H1 (cell line): ENCODE measurements around the gene CITED4. TPM values are rescaled to one million over a fixed set of nuclear protein-coding genes. Genes with fewer than 3 reads are reported as not detected.

ENCODE experiments used
- CTCF ChIA-PET: fragments of 300-600 bp; sonication (Branson Sonifier 250); formaldehyde crosslinking; loops from one replicate; lab custom pipeline; 2021; ENCODE audit not compliant: partially characterized antibody; lab: Charles Lee
- POLR2A ChIA-PET: fragments of 300-600 bp; sonication (Branson Sonifier 250); formaldehyde crosslinking; loops from one replicate; lab custom pipeline; 2021; ENCODE audit warnings: inconsistent platforms; ENCODE audit not compliant: partially characterized antibody; lab: Charles Lee
- DNase-seq, 2 experiments: peaks; one replicate each; pipeline versions ENCODE4 v3.0.0 to v3.0.0-alpha.2; 2010 to 2022; ENCODE audit warnings: low spot score in 2 of 2, low read depth in 1 of 2, mixed read lengths in 1 of 2
- FAIRE-seq: peaks from 2 replicates; lab custom pipeline; 2011; peaks lifted over from hg19 to GRCh38; lab: Jason Lieb, UNC
- H2AFZ ChIP-seq: 2 replicates; pipeline ENCODE4 v1.8.1; 2012; ENCODE audit warnings: low read length, inconsistent platforms
- H2AK5ac ChIP-seq: 2 replicates; pipeline ENCODE4 v1.6.1; 2013; ENCODE audit warnings: low read depth, low read length
- H2BK120ac ChIP-seq: replicated peaks from 2 replicates; pipeline ENCODE3; 2013; ENCODE audit warnings: low read depth, low read length, inconsistent platforms
- H2BK12ac ChIP-seq: 2 replicates; pipeline ENCODE4 v1.6.1; 2013; ENCODE audit warnings: low read depth, low read length
- H2BK15ac ChIP-seq: 2 replicates; pipeline ENCODE4 v1.6.1; 2013; ENCODE audit warnings: low read length
- H2BK20ac ChIP-seq: 2 replicates; pipeline ENCODE4 v1.6.1; 2013; ENCODE audit warnings: low read length
- H2BK5ac ChIP-seq: 2 replicates; pipeline ENCODE4 v1.6.1; 2013; ENCODE audit warnings: low read depth, low read length
- H3K14ac ChIP-seq: 2 replicates; pipeline ENCODE4 v1.6.1; 2013; ENCODE audit warnings: inconsistent platforms; ENCODE audit not compliant: insufficient read length
- H3K18ac ChIP-seq: 2 replicates; pipeline ENCODE4 v1.6.1; 2013; ENCODE audit warnings: low read length; ENCODE audit errors: extremely low read depth
- H3K23ac ChIP-seq: 2 replicates; pipeline ENCODE4 v1.6.1; 2013; ENCODE audit warnings: inconsistent platforms; ENCODE audit not compliant: insufficient read length
- H3K23me2 ChIP-seq: 2 replicates; pipeline ENCODE4 v1.6.1; 2013; ENCODE audit warnings: low read depth, low read length
- H3K27ac ChIP-seq: 2 replicates; pipeline ENCODE4 v1.6.1; 2011; ENCODE audit warnings: low read depth, low read length, inconsistent platforms
- H3K27me3 ChIP-seq, 4 experiments: replicated peaks in 1 of 4; 1 replicate in 1 of 4; 2 replicates in 3 of 4; pipeline versions ENCODE4 v1.6.1 to v1.8.1; 2011 to 2013; ENCODE audit warnings: low read length in 3 of 4, mild to moderate bottlenecking in 3 of 4, inconsistent platforms in 2 of 4, mixed read lengths in 2 of 4, moderate library complexity in 1 of 4; ENCODE audit not compliant: control insufficient read depth in 3 of 4, insufficient read depth in 3 of 4; ENCODE audit errors: extremely low read depth in 1 of 4
- H3K36me3 ChIP-seq, 4 experiments: 2 replicates each; pipeline versions ENCODE4 v1.6.1 to v1.8.1; 2011 to 2013; ENCODE audit warnings: mild to moderate bottlenecking in 4 of 4, low read length in 3 of 4, moderate library complexity in 2 of 4, control low read depth in 1 of 4, inconsistent platforms in 1 of 4; ENCODE audit not compliant: insufficient read depth in 4 of 4, control insufficient read depth in 2 of 4
- H3K4ac ChIP-seq: replicated peaks from 2 replicates; pipeline ENCODE3; 2013; ENCODE audit warnings: low read length, low read depth, mixed read lengths, inconsistent platforms; ENCODE audit not compliant: insufficient read length
- H3K4me1 ChIP-seq, 4 experiments: replicated peaks in 1 of 4; 1 replicate in 1 of 4; 2 replicates in 3 of 4; pipeline versions ENCODE4 v1.6.1 to v1.8.1; 2011 to 2013; ENCODE audit warnings: low read length in 3 of 4, inconsistent platforms in 2 of 4, mixed read lengths in 1 of 4; ENCODE audit not compliant: insufficient read depth in 4 of 4, control insufficient read depth in 3 of 4
- H3K4me2 ChIP-seq, 2 experiments: 2 replicates each; pipeline versions ENCODE4 v1.6.1 to v1.8.1; 2011 to 2013; ENCODE audit warnings: low read depth in 2 of 2, low read length in 2 of 2, control low read depth in 1 of 2, inconsistent platforms in 1 of 2, mild to moderate bottlenecking in 1 of 2; ENCODE audit not compliant: insufficient read depth in 1 of 2
- H3K4me3 ChIP-seq, 4 experiments: fragments of 200-600, 300-600 bp in 1 of 4; sonication (generic), shearing (Covaris generic), sonication (Bioruptor Twin) in 1 of 4; 2 replicates each; pipeline versions ENCODE4 v1.5.1 to v1.8.1; 2011 to 2016; ENCODE audit warnings: low read length in 4 of 4, low read depth in 3 of 4, control low read depth in 2 of 4, inconsistent platforms in 2 of 4, mild to moderate bottlenecking in 2 of 4, mixed read lengths in 1 of 4, moderate library complexity in 1 of 4; ENCODE audit not compliant: insufficient read depth in 2 of 4; ENCODE audit errors: extremely low read depth in 1 of 4
- H3K56ac ChIP-seq: replicated peaks from 2 replicates; pipeline ENCODE3; 2013; ENCODE audit warnings: low read depth, mild to moderate bottlenecking, mixed read lengths, low read length, inconsistent platforms; ENCODE audit not compliant: insufficient read length
- H3K79me1 ChIP-seq: 2 replicates; pipeline ENCODE4 v1.6.1; 2013; ENCODE audit warnings: low read depth, low read length, control low read depth
- H3K79me2 ChIP-seq, 2 experiments: 2 replicates each; pipeline versions ENCODE4 v1.6.1 to v1.8.1; 2012 to 2013; ENCODE audit warnings: low read length in 2 of 2, mild to moderate bottlenecking in 2 of 2, inconsistent platforms in 1 of 2; ENCODE audit not compliant: insufficient read depth in 2 of 2, control insufficient read depth in 1 of 2
- H3K9ac ChIP-seq, 4 experiments: replicated peaks in 1 of 4; 1 replicate in 1 of 4; 2 replicates in 3 of 4; pipeline versions ENCODE4 v1.6.1 to v1.8.1; 2011 to 2013; ENCODE audit warnings: low read depth in 3 of 4, low read length in 3 of 4, control low read depth in 2 of 4, mild to moderate bottlenecking in 2 of 4, moderate library complexity in 2 of 4, inconsistent platforms in 1 of 4; ENCODE audit errors: extremely low read depth in 1 of 4
- H3K9me3 ChIP-seq, 2 experiments: 2 replicates each; pipeline versions ENCODE4 v1.6.1 to v1.8.1; 2012 to 2013; ENCODE audit warnings: mild to moderate bottlenecking in 2 of 2, moderate library complexity in 2 of 2, control low read depth in 1 of 2, inconsistent platforms in 1 of 2, low read depth in 1 of 2, low read length in 1 of 2, mixed read lengths in 1 of 2; ENCODE audit not compliant: insufficient read depth in 2 of 2
- H4K20me1 ChIP-seq, 2 experiments: replicated peaks in 1 of 2; 2 replicates each; pipeline versions ENCODE3 to v1.8.1; 2011 to 2013; ENCODE audit warnings: inconsistent platforms in 2 of 2, low read length in 2 of 2, mild to moderate bottlenecking in 1 of 2; ENCODE audit not compliant: insufficient read depth in 2 of 2, control insufficient read depth in 1 of 2
- H4K5ac ChIP-seq: 2 replicates; pipeline ENCODE4 v1.6.1; 2013; ENCODE audit warnings: low read length, low read depth, mixed read lengths, inconsistent platforms; ENCODE audit not compliant: insufficient read length
- H4K8ac ChIP-seq: 2 replicates; pipeline ENCODE4 v1.8.0; 2013; ENCODE audit warnings: mild to moderate bottlenecking, moderate library complexity, low read length, inconsistent platforms; ENCODE audit not compliant: insufficient read depth; ENCODE audit errors: extremely low read depth
- H4K91ac ChIP-seq: replicated peaks from 2 replicates; pipeline ENCODE3; 2013; ENCODE audit warnings: low read length, mixed read lengths, inconsistent platforms; ENCODE audit not compliant: insufficient read length
- ATF3 ChIP-seq: IDR thresholded peaks from 2 replicates; pipeline ENCODE4 v1.6.1; 2011; ENCODE audit warnings: low read depth, mild to moderate bottlenecking, low read length; ENCODE audit not compliant: insufficient read depth
- CBX8 ChIP-seq: fragments of 300-800, 300-1000 bp; sonication (generic); IDR thresholded peaks from 2 replicates; pipeline ENCODE4 v1.7.1; 2016; ENCODE audit warnings: low read depth, low read length, borderline replicate concordance
- EGR1 ChIP-seq: IDR thresholded peaks from 2 replicates; pipeline ENCODE4 v1.6.1; 2011; ENCODE audit warnings: low read depth, low read length, borderline replicate concordance
- GABPA ChIP-seq: IDR thresholded peaks from 2 replicates; pipeline ENCODE4 v1.6.1; 2011; ENCODE audit warnings: mild to moderate bottlenecking, low read length, moderate library complexity, borderline replicate concordance; ENCODE audit not compliant: insufficient read depth
- GTF2F1 ChIP-seq: IDR thresholded peaks from 2 replicates; pipeline ENCODE4 v1.6.1; 2012; ENCODE audit warnings: low read depth, low read length, improper control_type of control experiment, borderline replicate concordance
- KDM5A ChIP-seq: fragments of 200-600 bp; IDR thresholded peaks from 2 replicates; pipeline ENCODE4 v1.7.1; 2012; ENCODE audit warnings: mild to moderate bottlenecking, low read length, inconsistent platforms, mixed read lengths
- NRF1 ChIP-seq: IDR thresholded peaks from 2 replicates; pipeline ENCODE4 v1.6.1; 2011; ENCODE audit warnings: mild to moderate bottlenecking, low read depth, low read length, improper control_type of control experiment
- RXRA ChIP-seq: IDR thresholded peaks from 2 replicates; pipeline ENCODE4 v1.6.1; 2011; ENCODE audit warnings: low read depth, mild to moderate bottlenecking, low read length, moderate library complexity; ENCODE audit not compliant: insufficient read depth
- SAP30 ChIP-seq: fragments of 300-600 bp; sonication (generic); IDR thresholded peaks from 2 replicates; pipeline ENCODE4 v1.7.1; 2012; ENCODE audit warnings: low read length, moderate library complexity, mild to moderate bottlenecking, inconsistent platforms; ENCODE audit not compliant: insufficient read depth, insufficient replicate concordance
- TAF7 ChIP-seq: optimal IDR thresholded peaks from 2 replicates; pipeline ENCODE3; 2011; ENCODE audit warnings: low read depth, mild to moderate bottlenecking, inconsistent platforms, low read length, moderate library complexity, borderline replicate concordance
- TBP ChIP-seq: IDR thresholded peaks from 2 replicates; pipeline ENCODE4 v1.6.1; 2011; ENCODE audit warnings: low read depth, low read length, improper control_type of control experiment
- WGBS, 2 experiments: shearing (Covaris generic) in 1 of 2; methylation state at CpG; one replicate each; pipeline versions ENCODE4 v1.1.6 to v1.1.7; 2013 to 2015; ENCODE audit warnings: low lambda C conversion rate in 2 of 2, mixed read lengths in 2 of 2, inconsistent platforms in 1 of 2, low coverage in 1 of 2, missing lambda C conversion rate in 1 of 2; ENCODE audit not compliant: insufficient replicate concordance in 2 of 2, insufficient coverage in 1 of 2, insufficient read length in 1 of 2; ENCODE audit errors: extremely low coverage in 1 of 2, missing lambda C conversion rate in 1 of 2; 5-methylcytosine and 5-hydroxymethylcytosine counted together
- polyA plus RNA-seq, 7 experiments: library from polyadenylated mRNA; depleted of rRNA in 3 of 7; stranded (reverse) in 5 of 7; unstranded in 2 of 7; fragments of >200 nt in 5 of 7; fragments of 200-250 nt in 2 of 7; gene quantifications; 1 replicate in 5 of 7; 2 replicates in 1 of 7; 4 replicates in 1 of 7; pipeline versions ENCODE4 v1.2.1 to v1.2.3, GENCODE V29; 2011 to 2013; ENCODE audit warnings: missing spikeins in 2 of 7, mixed read lengths in 2 of 7
- total RNA-seq: library from RNA; stranded (reverse); fragmentation: NEBNext Ultra II Directional; extraction: Animal tissue kit (Norgen Biotek cat#: 25700); gene quantifications from 2 replicates; pipeline ENCODE4 v1.2.1, GENCODE V29; 2021

CITED4 gene
- total and polyA plus RNA-seq, 2 of the 8 experiments (the other 6 are each of a cell fraction or from before 2014, with no cell fraction given): 5.4 to 16.3 TPM

- no peak overlapping the region for H3K9ac ChIP-seq
- POLR2A ChIA-PET: no interaction called here
- no peak for TF ChIP-seq GABPA
- TF ChIP-seq TAF7: no peak
- TF ChIP-seq EGR1: no peak
- no peak for TF ChIP-seq CBX8
- no peak for TF ChIP-seq KDM5A
- TF ChIP-seq GTF2F1: no peak
- TF ChIP-seq RXRA: no peak
- TF ChIP-seq ATF3: no peak
- no peak for TF ChIP-seq SAP30
- TF ChIP-seq TBP: no peak
- no peak for TF ChIP-seq NRF1
Measured at GRCh38 chr1:40879482-40880175, 17.5 kb upstream of the CITED4 start.

More at GRCh38 chr1:40879482-40880175, 17.5 kb upstream of the CITED4 start:
- CTCF ChIA-PET: interaction anchor here (0.8 to 0.9 kb wide), 2 partner anchors 20 to 68 kb away, joined by 3 to 4 read pairs; no protein-coding TSS in a partner anchor
- peaks cover 1 to 10% (median 4%) of the 10 kb centered on the region in 4 experiments; a peak in 4 of 7 replicates for H3K4me1 ChIP-seq
- H4K91ac ChIP-seq: no peak overlapping the region
- peaks cover 3 to 6% of the 10 kb centered on the region in 2 experiments; a peak in 3 of 4 replicates for H3K9me3 ChIP-seq
- H3K18ac ChIP-seq: peak overlapping the region; percentile 41; the same call in 1 of the 2 replicates
- no peaks in the 10 kb centered on the region for H3K79me1 ChIP-seq
- H3K79me2 ChIP-seq: no peaks in the 10 kb centered on the region
- FAIRE-seq: no peak
- H3K4ac ChIP-seq: no peak overlapping the region
- H4K20me1 ChIP-seq: no peaks in the 10 kb centered on the region
- peak overlapping the region; percentile 34; the same call in 1 of the 2 replicates for H2AFZ ChIP-seq
- H4K5ac ChIP-seq: no peak overlapping the region
- no peak overlapping the region for H3K4me2 ChIP-seq
- H3K23ac ChIP-seq: peak overlapping the region; percentile 75
- H3K27me3 ChIP-seq: peaks cover 0 to 13% (median 5%) of the 10 kb centered on the region in 4 experiments; a peak in 5 of 7 replicates
- H2AK5ac ChIP-seq: no peak overlapping the region
- 0 out of 2 replicates have a peak overlapping the region, but pooled peaks have one; percentile 26 for H2BK5ac ChIP-seq
- no peak overlapping the region for H3K4me3 ChIP-seq
- DNase-seq: no peak
- WGBS, 2 experiments: 93% methylated on average over 11 of the region's 11 CpGs; no CpG with 5 or more reads in 1 of the 2 experiments
- 0 out of 2 replicates have a peak overlapping the region, but pooled peaks have one; percentile 63 for H2BK15ac ChIP-seq
- no peak overlapping the region for H3K27ac ChIP-seq
- H2BK20ac ChIP-seq: no peak overlapping the region
- H3K14ac ChIP-seq: no peak overlapping the region
- peaks cover 6% of the 10 kb centered on the region; the same call in 1 of the 2 replicates for H3K23me2 ChIP-seq
- no peaks in the 10 kb centered on the region for H3K36me3 ChIP-seq
- no peak overlapping the region for H3K56ac ChIP-seq
- no peak overlapping the region for H2BK120ac ChIP-seq
- H4K8ac ChIP-seq: no peak overlapping the region
- H2BK12ac ChIP-seq: no peak overlapping the region
